Measurements from ENCODE around the gene KREMEN2. TPM values are rescaled to one million over a fixed set of nuclear protein-coding genes. Genes with fewer than 3 reads are reported as not detected.
A peak's percentile ranks its signal among the peaks of the same experiment; 100 is the strongest.

Gene KREMEN2
- total RNA-seq, 1 donor from 2014 or later, result 8.0 TPM

- H3K9ac ChIP-seq (ENCODE audit: low read length), result no peak overlapping the region
- peak overlapping the region; percentile 18 for H2AFZ ChIP-seq (ENCODE audit: low read depth, low read length)
- Mint-ChIP-seq H3K4me3 (ENCODE audit: unreplicated experiment) (peak overlapping the region; percentile 34), H3K9me3 (ENCODE audit: unreplicated experiment) (no peaks in the 10 kb centered on the region), H3K36me3 (ENCODE audit: low read depth, unreplicated experiment) (no peaks in the 10 kb centered on the region), H3K27me3 (ENCODE audit: low read depth, unreplicated experiment) (peaks cover 2% of the 10 kb centered on the region), H3K27ac (ENCODE audit: unreplicated experiment) (peak overlapping the region; percentile 18), H3K4me1 (ENCODE audit: low read depth, unreplicated experiment) (peaks cover 17% of the 10 kb centered on the region)
- no peaks in the 10 kb centered on the region for H3K9me3 ChIP-seq (ENCODE audit: insufficient read depth, low read depth, low read length)
- peaks cover 5% of the 10 kb centered on the region for H4K20me1 ChIP-seq (ENCODE audit: insufficient read depth, low read length)
- H3K79me2 ChIP-seq (ENCODE audit: insufficient read depth, low read length), result no peaks in the 10 kb centered on the region
- H3K4me2 ChIP-seq (ENCODE audit: low read length), result peak overlapping the region; percentile 41
- TF ChIP-seq CTCF (IDR thresholded peaks at IDR 0.05; ENCODE audit: insufficient read depth, low read depth, low read length) (no peak), EZH2 (IDR thresholded peaks at IDR 0.05; ENCODE audit: insufficient read depth, low read length) (no peak)
- no peak overlapping the region for H3K4me3 ChIP-seq (ENCODE audit: insufficient read depth, low read depth, low read length)
- H3K27ac ChIP-seq (ENCODE audit: low read depth, low read length), result no peak overlapping the region
- peaks cover 22% of the 10 kb centered on the region for H3K4me1 ChIP-seq (ENCODE audit: insufficient read depth, low read length)
- no peak for FAIRE-seq
- DNase-seq (ENCODE audit: low read depth), result no peak
- H3K36me3 ChIP-seq (ENCODE audit: insufficient read depth, low read length), result no peaks in the 10 kb centered on the region
- H3K27me3 ChIP-seq (ENCODE audit: insufficient read depth, low read length), result peaks cover 50% of the 10 kb centered on the region
These were observed 45.7 kb downstream of the KREMEN2 start for GRCh38 chr16:3009568-3010390.

GRCh38 chr16:3010510-3010909 lies 46.4 kb downstream of the KREMEN2 start:
- no peak for FAIRE-seq
- Histone ChIP-seq H3K27me3 (ENCODE audit: insufficient read depth, low read length) (peaks cover 47% of the 10 kb centered on the region), H2AFZ (ENCODE audit: low read depth, low read length) (no peak overlapping the region), H3K4me2 (ENCODE audit: low read length) (no peak overlapping the region), H3K79me2 (ENCODE audit: insufficient read depth, low read length) (no peaks in the 10 kb centered on the region), H4K20me1 (ENCODE audit: insufficient read depth, low read length) (peaks cover 5% of the 10 kb centered on the region), H3K27ac (ENCODE audit: low read depth, low read length) (no peak overlapping the region), H3K4me3 (ENCODE audit: insufficient read depth, low read depth, low read length) (no peak overlapping the region), H3K9me3 (ENCODE audit: insufficient read depth, low read depth, low read length) (no peaks in the 10 kb centered on the region), H3K9ac (ENCODE audit: low read length) (no peak overlapping the region), H3K4me1 (ENCODE audit: insufficient read depth, low read length) (peaks cover 22% of the 10 kb centered on the region), H3K36me3 (ENCODE audit: insufficient read depth, low read length) (no peaks in the 10 kb centered on the region)
- TF ChIP-seq CTCF (IDR thresholded peaks at IDR 0.05; ENCODE audit: insufficient read depth, low read depth, low read length) (no peak), EZH2 (IDR thresholded peaks at IDR 0.05; ENCODE audit: insufficient read depth, low read length) (no peak)
- Mint-ChIP-seq H3K36me3 (ENCODE audit: low read depth, unreplicated experiment) (peaks cover 3% of the 10 kb centered on the region), H3K27me3 (ENCODE audit: low read depth, unreplicated experiment) (peaks cover 2% of the 10 kb centered on the region), H3K27ac (ENCODE audit: unreplicated experiment) (no peak overlapping the region), H3K9me3 (ENCODE audit: unreplicated experiment) (no peaks in the 10 kb centered on the region), H3K4me3 (ENCODE audit: unreplicated experiment) (no peak overlapping the region), H3K4me1 (ENCODE audit: low read depth, unreplicated experiment) (peaks cover 19% of the 10 kb centered on the region)
- DNase-seq (ENCODE audit: low read depth), result no peak

- H3K9me3 ChIP-seq (ENCODE audit: insufficient read depth, low read depth, low read length), result no peaks in the 10 kb centered on the region
- peaks cover 3% of the 10 kb centered on the region for H3K36me3 Mint-ChIP-seq (ENCODE audit: low read depth, unreplicated experiment)
- H3K4me1 ChIP-seq (ENCODE audit: insufficient read depth, low read length), result peaks cover 22% of the 10 kb centered on the region
- FAIRE-seq (no peak), DNase-seq (ENCODE audit: low read depth) (no peak)
- H3K4me2 ChIP-seq (ENCODE audit: low read length), result no peak overlapping the region
- H3K9ac ChIP-seq (ENCODE audit: low read length), result no peak overlapping the region
- H2AFZ ChIP-seq (ENCODE audit: low read depth, low read length), result no peak overlapping the region
- H3K4me3 Mint-ChIP-seq (ENCODE audit: unreplicated experiment), result no peak overlapping the region
- no peaks in the 10 kb centered on the region for H3K27me3 Mint-ChIP-seq (ENCODE audit: low read depth, unreplicated experiment)
- H3K4me3 ChIP-seq (ENCODE audit: insufficient read depth, low read depth, low read length), result no peak overlapping the region
- no peak overlapping the region for H3K27ac ChIP-seq (ENCODE audit: low read depth, low read length)
- H3K9me3 Mint-ChIP-seq (ENCODE audit: unreplicated experiment), result no peaks in the 10 kb centered on the region
- no peaks in the 10 kb centered on the region for H3K36me3 ChIP-seq (ENCODE audit: insufficient read depth, low read length)
- H4K20me1 ChIP-seq (ENCODE audit: insufficient read depth, low read length), result peaks cover 5% of the 10 kb centered on the region
- peaks cover 24% of the 10 kb centered on the region for H3K4me1 Mint-ChIP-seq (ENCODE audit: low read depth, unreplicated experiment)
- H3K27ac Mint-ChIP-seq (ENCODE audit: unreplicated experiment), result no peak overlapping the region
- peaks cover 40% of the 10 kb centered on the region for H3K27me3 ChIP-seq (ENCODE audit: insufficient read depth, low read length)
- H3K79me2 ChIP-seq (ENCODE audit: insufficient read depth, low read length), result no peaks in the 10 kb centered on the region
- TF ChIP-seq CTCF (IDR thresholded peaks at IDR 0.05; ENCODE audit: insufficient read depth, low read depth, low read length) (no peak), EZH2 (IDR thresholded peaks at IDR 0.05; ENCODE audit: insufficient read depth, low read length) (peak; percentile 80)
These were observed 48.2 kb downstream of the KREMEN2 start for GRCh38 chr16:3012246-3012645.
